HG02763 (cell line): ENCODE results near the gene CENPO.

ENCODE experiments used
- ATAC-seq: cut with Tn5 transposase; IDR thresholded peaks from one replicate; pipeline ENCODE4 v1.9.1; 2021; ENCODE audit warnings: mild to moderate bottlenecking, moderate library complexity; ENCODE audit not compliant: unreplicated experiment

CENPO gene

DNA sequence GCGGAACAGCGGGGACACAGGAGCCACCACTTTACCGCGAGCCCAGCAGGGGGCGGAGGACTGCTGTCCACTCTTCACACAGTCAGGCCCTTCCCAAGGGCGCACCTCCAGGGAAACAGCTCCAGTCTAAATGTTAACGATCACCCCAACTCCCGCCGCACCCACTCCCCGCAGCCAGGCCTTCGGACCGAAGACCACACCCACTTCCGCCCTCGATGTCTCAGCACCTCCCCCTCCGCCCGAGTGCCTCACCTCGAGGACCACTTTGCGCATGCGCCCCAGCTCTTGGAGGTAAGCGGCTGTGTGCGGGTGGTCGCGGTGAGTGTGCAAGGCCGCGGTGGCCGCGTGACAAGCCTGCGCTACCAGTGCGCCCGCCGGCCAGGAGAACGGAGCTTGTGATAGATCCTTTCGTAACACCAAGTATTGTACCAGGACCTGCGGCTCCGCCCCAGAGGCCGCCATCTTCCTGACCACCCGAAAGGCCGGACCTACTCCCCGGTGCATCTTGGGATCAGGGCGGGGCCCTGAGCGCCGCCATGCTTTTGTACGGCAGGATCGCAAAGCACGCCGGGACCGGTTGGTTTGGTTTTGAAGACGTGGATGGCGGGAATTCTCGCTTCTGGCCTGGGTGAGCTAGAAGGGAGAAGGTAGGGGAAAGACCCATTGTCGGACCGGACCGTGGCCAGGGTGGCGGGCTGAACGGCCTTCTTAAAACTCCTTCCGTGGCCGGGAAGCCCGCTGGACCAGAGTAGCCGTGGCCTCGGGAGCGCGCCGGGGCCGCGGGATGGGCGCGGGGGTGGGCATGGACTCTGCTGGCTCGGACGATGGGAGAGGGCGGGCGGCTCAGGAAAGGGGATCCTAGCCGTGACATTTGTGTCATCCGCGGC is at the start of gene CENPO, which contains the start of gene PTRHD1:
TSS of gene CENPO (plus strand) at position 552 of the 887 bp plus-strand sequence. CDS start 495 bp downstream, outside the sequence.
TSS of gene PTRHD1 (minus strand) at position 518 of the 887 bp plus-strand sequence. CDS start at position 504, 14 bp downstream.
- peak; percentile 94 for ATAC-seq

GRCh38 chr2:24743924-24744323 is 49.3 kb upstream of the CENPO start:
- no peak for ATAC-seq

DNA sequence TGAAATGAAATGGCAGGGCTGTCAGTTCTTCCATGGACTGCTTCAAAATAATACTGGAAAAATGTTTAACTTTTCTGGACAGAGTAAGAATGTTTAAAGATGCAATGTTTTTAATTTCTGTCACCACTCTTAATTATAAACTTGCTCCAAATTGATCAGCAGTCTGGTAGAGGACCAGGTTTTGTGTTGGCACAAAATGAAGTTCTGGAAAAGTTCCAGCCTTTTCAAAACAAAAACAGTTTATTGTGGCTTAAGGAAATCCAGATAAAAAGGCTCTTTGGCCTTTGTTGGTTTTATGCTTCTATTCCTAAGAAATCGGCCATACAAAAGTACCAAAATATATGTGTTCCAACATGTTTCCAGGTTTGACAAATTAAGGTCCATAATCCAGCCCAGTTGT is 48.9 kb upstream of the CENPO start:
- ATAC-seq: no peak

GRCh38 chr2:24745825-24746224 is 47.4 kb upstream of the CENPO start:
- no peak for ATAC-seq

DNA sequence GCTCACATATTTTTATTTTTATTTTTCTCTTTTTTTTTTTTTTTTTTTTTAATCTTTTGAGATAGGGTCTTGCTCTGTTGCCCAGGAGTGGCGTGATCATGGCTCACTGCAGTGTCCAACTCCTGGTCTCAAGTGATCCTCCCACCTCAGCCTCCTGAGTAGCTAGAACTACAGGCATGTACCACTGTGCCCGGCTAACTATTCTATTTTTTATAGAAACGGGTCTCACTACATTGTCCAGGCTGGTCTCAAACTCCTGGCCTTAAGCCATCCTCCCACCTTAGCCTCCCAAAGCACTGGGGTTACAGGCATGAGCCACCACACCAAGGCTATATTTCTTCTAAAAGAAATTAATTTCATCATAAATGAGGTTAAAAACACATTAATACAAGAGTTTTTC is 45.9 kb upstream of the CENPO start:
- no peak for ATAC-seq

DNA sequence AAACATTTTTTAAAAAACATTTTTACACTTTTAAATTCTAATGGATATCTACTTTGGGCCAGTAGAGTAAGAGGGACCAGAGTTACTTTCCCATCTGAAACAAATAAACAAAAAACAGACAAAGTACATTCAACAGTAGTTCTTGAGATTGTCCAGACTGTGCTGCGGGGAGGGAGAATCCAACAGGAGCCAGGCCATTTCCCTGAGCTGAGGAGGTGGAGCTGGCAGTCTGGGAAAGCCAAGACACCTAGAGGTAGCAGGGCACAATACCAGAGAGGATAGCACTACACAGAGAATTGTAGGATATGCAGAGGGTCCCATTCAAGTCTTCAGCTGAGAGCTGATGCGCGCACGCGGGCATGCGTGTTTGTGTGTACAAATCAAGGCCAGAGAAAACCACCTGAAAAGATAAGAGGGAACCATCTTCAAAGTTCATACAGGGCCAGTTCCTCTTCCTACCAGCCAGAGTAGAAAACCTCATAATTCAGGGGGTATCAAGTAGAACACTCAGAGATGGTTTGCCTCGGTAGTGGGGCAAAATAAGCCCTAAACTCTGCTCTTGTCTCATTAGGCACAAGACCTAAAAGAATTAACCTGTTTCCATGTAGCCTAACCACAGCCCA is 44.0 kb upstream of the CENPO start:
- no peak for ATAC-seq

- ATAC-seq: no peak
These were observed 38.1 kb upstream of the CENPO start for GRCh38 chr2:24754985-24755705.

GRCh38 chr2:24756789-24757188 is 36.4 kb upstream of the CENPO start:
- no peak for ATAC-seq

DNA sequence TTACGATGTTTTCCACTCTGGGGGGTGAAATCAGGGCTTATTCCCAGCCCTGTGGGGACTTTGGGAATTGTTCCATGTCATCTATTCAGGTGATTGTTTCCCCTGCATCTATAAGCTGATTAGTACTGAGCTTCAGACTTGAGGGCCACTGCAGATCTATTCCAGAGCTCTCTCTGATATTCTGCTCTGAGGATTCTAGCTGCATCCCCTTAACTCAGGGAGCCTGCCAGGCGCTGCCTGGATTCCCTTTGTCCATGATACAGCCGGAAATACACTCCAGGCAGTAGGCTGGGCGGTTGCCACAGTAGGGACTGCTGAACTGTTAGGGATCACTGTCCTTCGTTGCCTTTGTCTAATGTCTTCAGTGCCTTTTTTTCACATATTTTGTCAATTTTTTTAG is 31.4 kb upstream of the CENPO start:
- ATAC-seq: no peak

DNA sequence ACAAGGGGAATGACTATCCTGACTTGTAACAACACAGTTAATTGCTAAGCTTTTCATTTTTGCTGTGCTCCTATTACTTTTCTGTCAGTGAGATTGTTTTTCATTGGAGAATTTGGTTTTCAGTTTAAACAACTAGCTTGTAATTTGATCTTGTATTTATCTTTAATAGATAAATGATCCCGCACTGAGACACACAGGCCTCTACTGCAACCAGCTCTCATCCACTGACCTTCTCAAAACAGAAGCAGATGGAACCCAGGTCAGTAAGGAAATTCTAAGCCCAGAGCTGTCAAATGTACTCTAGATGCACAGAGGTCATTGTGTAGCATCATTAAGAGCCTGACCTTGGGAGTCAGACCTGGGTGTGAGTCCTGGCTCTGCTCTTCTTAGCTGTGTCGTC is 30.7 kb upstream of the CENPO start:
- ATAC-seq: no peak

DNA sequence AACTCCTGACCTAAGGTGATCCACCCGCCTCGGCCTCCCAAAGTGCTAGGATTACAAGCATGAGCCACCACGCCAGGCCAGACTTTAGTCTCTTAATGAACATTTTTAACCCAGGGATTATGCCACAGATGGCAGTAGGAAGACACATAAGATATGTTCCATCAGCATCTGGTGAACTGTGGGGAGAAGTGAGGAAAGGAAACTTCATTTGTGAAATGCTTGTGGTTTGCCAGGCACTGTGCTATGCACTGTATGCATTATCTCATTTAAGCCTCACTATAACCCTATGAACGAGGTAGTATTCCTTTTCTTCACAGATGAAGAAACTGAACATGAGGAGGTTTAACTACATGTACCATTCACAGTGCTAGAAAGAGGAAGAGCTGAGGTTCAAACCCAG is 29.4 kb upstream of the CENPO start:
- ATAC-seq: no peak

GRCh38 chr2:24766609-24767008 is 26.6 kb upstream of the CENPO start:
- no peak for ATAC-seq

- ATAC-seq: no peak
These were observed 25.2 kb upstream of the CENPO start for GRCh38 chr2:24768013-24768412.

DNA sequence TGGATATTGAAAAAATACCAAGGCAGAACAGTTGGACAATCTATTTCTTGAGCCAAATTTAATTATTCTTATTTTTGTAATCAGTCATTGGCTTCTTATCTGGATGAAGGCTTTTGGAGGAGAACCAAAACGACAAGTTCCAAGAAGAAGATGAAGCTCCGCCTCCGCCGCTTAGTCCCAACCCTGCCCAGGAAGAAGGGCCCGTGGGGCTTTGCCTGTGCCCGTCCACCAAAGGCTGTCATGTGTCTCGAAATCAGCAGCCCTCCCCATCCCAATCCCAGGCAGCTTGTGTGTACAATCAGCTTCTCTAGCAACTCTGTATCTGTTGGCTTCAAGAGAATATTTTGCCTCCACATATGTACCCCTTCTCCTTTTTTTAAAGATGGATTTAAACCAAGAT is 24.6 kb upstream of the CENPO start:
- no peak for ATAC-seq

DNA sequence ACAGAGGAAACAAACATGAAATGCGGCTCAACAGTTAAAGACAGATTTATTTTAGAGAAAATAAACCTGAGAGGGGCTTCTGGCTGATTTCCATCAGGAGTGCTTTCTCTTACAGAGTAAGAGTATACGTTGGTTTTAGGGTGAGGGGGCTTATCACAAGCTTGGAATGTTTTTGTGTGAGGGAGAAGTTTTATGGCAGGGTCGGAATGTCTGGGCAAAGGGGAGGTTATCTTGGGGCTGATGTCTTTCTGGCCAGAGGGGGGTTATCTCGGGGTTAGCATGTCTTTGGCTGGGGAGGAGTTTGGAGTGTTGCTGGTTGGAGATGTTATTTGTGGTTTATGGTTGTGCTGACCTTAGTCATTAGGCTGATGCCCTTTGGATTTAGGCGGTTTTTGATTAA is 22.2 kb upstream of the CENPO start:
- no peak for ATAC-seq

GRCh38 chr2:24771764-24772586 is 21.2 kb upstream of the CENPO start:
- no peak for ATAC-seq

DNA sequence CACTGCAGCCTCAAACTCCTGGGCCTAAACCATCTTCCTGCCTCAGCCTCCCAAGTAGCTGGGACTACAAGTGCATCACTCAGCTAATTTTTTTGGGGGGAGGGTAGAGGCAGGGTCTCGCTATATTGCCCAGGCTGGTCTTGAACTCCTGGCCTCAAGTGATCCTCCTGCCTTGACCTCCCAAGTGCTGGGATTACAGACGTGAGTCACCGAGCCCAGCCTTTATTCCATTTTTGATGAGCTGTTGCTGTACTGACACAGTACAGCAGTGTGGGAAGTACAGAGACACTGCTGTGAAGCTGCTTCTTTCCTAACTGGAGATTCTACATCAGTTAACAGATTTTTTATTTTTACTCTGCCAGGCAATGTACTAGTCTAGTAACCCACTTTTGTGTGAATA is 18.9 kb upstream of the CENPO start:
- no peak for ATAC-seq

DNA sequence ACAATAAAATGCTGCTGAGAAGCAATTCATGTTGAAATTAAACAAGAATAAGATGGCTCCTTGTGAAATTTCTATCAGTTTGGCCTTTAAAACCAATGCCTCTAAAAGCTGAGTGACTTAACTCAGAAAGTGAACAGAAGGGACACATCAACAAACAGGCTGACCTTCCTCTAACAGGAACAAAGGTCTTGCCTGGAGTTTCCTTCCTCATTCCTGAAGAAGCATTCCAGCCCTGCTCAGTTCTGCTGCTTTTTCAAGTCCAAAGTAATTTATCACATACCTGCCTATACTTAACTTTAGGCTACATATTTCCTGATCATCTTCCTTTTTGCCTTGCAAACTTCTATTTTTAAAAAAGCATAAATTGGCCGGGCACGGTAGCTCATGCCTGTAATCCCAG is 14.1 kb upstream of the CENPO start:
- ATAC-seq: no peak

GRCh38 chr2:24783641-24784040 is 9.6 kb upstream of the CENPO start:
- no peak for ATAC-seq

GRCh38 chr2:24785671-24786321 is 7.4 kb upstream of the CENPO start:
- no peak for ATAC-seq
